ENCODE data around the gene NFATC2. TPM values are rescaled to one million over a fixed set of nuclear protein-coding genes. Genes with fewer than 3 reads are reported as not detected.

The NFATC2 gene
- total RNA-seq, 1 experiment from 2014 or later, result 5.0 TPM

GRCh38 chr20:51425347-51426106 is 117.0 kb downstream of the NFATC2 start:
- Histone ChIP-seq H3K27ac (ENCODE audit: low read depth, low read length) (no peak overlapping the region), H4K20me1 (ENCODE audit: insufficient read depth) (no peaks in the 10 kb centered on the region), H2AFZ (ENCODE audit: low read depth, low read length, poor library complexity, severe bottlenecking) (no peak overlapping the region), H3K4me1 (ENCODE audit: control insufficient read depth in 1 of 2, insufficient read depth in 2 of 2, low read length in 2 of 2) (no peaks in the 10 kb centered on the region), H3K4me2 (ENCODE audit: low read length) (no peak overlapping the region), H3K36me3 (ENCODE audit: control insufficient read depth in 1 of 2, insufficient read depth in 2 of 2, low read length in 2 of 2) (no peaks in the 10 kb centered on the region), H3K27me3 (ENCODE audit: insufficient read depth, low read length) (no peaks in the 10 kb centered on the region), H3K9ac (ENCODE audit: low read length) (no peak overlapping the region), H3K79me2 (ENCODE audit: insufficient read depth, low read length) (no peaks in the 10 kb centered on the region), H3K4me3 (replicated peaks in 1 of 2; ENCODE audit: low read depth in 1 of 2, low read length in 2 of 2) (no peak overlapping the region), H3K9me3 (ENCODE audit: control insufficient read depth in 1 of 2, insufficient read depth in 1 of 2, low read depth in 1 of 2, low read length in 2 of 2) (no peaks in the 10 kb centered on the region), H3K9me2 (ENCODE audit: insufficient read depth) (no peaks in the 10 kb centered on the region)
- ChIA-PET POLR2A (no interaction called here), CTCF (no interaction called here), RAD21 (ENCODE audit: low non-redundant PET in 1 of 2, low total read pairs in 2 of 2, uncharacterized antibody in 2 of 2, unreplicated experiment in 2 of 2) (no interaction called here)
- intact Hi-C loops (cut with micrococcal nuclease), result no loop called here
- DNase-seq (ENCODE audit: low read depth, low spot score) (no peak), ATAC-seq (no peak)
- BruUV-seq (replicated peaks), result no TSS peak
- TF ChIP-seq JUND (IDR thresholded peaks at IDR 0.05), result no peak
- no peak for TF ChIP-seq CBX3 (IDR thresholded peaks at IDR 0.05; ENCODE audit: low read depth)
- TF ChIP-seq POLR2AphosphoS5 (IDR thresholded peaks at IDR 0.05; ENCODE audit: low read depth, low read length), result no peak
- TF ChIP-seq EGR1 (IDR thresholded peaks at IDR 0.05; ENCODE audit: low read depth), result no peak
- TF ChIP-seq FOSL1 (IDR thresholded peaks at IDR 0.05; ENCODE audit: low read depth), result no peak
- TF ChIP-seq SIN3A (IDR thresholded peaks at IDR 0.05; ENCODE audit: low read depth), result no peak
- TF ChIP-seq POLR2A (IDR thresholded peaks at IDR 0.05; ENCODE audit: borderline replicate concordance, extremely low read depth, insufficient read depth, insufficient read length), result no peak
- TF ChIP-seq EZH2phosphoT487 (IDR thresholded peaks at IDR 0.05; ENCODE audit: borderline replicate concordance), result no peak
- no peak for TF ChIP-seq SP1 (IDR thresholded peaks at IDR 0.05; ENCODE audit: low read depth)
- TF ChIP-seq YY1 (IDR thresholded peaks at IDR 0.05; ENCODE audit: extremely low read depth, insufficient replicate concordance, low read depth, low read length), result no peak
- no peak for TF ChIP-seq ZFX (IDR thresholded peaks at IDR 0.05)

Data from HCT116 (cell line).